ENCODE results near the gene HMGB1. TPM values are rescaled to one million over a fixed set of nuclear protein-coding genes. Genes with fewer than 3 reads are reported as not detected.

HMGB1 gene
- total and polyA plus RNA-seq, 2 of the 4 experiments (the other 2 are of a cell fraction): 185 to 276 TPM

DNA sequence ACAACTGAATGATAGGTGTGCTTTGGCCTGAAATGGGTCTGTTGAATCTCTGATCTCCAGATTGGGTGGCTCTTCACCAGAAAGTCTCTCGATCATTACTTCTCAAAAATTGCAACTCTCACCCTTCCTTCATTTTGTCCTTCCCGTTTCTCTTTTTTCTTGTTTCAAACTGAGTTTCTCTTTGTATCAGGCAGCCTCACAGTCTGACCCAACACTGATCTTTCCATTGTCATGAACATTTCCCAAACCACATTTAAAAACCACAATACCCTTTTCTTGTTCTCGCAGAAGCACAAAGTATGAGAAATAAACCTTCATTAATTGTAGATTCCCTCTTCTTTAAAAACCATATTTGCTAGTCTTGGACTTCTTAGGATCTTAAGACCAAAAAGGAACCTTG lies 33.6 kb upstream of the HMGB1 start:
- Histone ChIP-seq H2BK120ac (ENCODE audit: low read depth, low read length) (no peak overlapping the region), H4K20me1 (ENCODE audit: insufficient read depth, low read length) (no peaks in the 10 kb centered on the region), H3K4me3 (ENCODE audit: insufficient read depth, low read depth, low read length) (no peak overlapping the region), H4K5ac (ENCODE audit: low read depth, low read length) (no peak overlapping the region), H3K56ac (ENCODE audit: extremely low read depth, insufficient read depth, low read length) (no peak overlapping the region), H3K4me2 (ENCODE audit: low read depth, low read length) (no peak overlapping the region), H3K4me1 (ENCODE audit: control insufficient read depth, insufficient read depth, low read length) (no peaks in the 10 kb centered on the region), H3K79me1 (ENCODE audit: low read depth in 1 of 2, low read length in 2 of 2) (no peaks in the 10 kb centered on the region), H4K8ac (ENCODE audit: low read depth in 2 of 2, low read length in 2 of 2) (no peak overlapping the region), H3K27me3 (ENCODE audit: control insufficient read depth, insufficient read depth, low read length) (no peaks in the 10 kb centered on the region; the same call in 1 of the 2 replicates), H3K27ac (ENCODE audit: insufficient read depth, low read length) (no peak overlapping the region), H3K23ac (ENCODE audit: low read depth, low read length) (no peak overlapping the region), H4K91ac (ENCODE audit: insufficient read depth, low read depth, low read length) (no peak overlapping the region), H2AFZ (replicated peaks; ENCODE audit: low read length, poor library complexity) (no peak overlapping the region), H2BK20ac (ENCODE audit: low read depth, low read length) (no peak overlapping the region), H3K9ac (ENCODE audit: low read depth, low read length) (no peak overlapping the region), H2AK9ac (replicated peaks; ENCODE audit: low read depth, low read length, poor library complexity) (no peak overlapping the region), H3K14ac (replicated peaks; ENCODE audit: low read depth, low read length) (no peak overlapping the region), H2AK5ac (ENCODE audit: low read depth, low read length) (no peak overlapping the region), H3K9me1 (ENCODE audit: insufficient read depth, low read length) (no peaks in the 10 kb centered on the region; the same call in 1 of the 2 replicates), H3K36me3 (ENCODE audit: control insufficient read depth, insufficient read depth, low read length) (no peaks in the 10 kb centered on the region), H3K18ac (ENCODE audit: low read depth, low read length) (no peak overlapping the region), H2BK5ac (ENCODE audit: low read depth, low read length, poor library complexity, severe bottlenecking) (no peak overlapping the region), H3K4ac (ENCODE audit: low read depth, low read length) (no peak overlapping the region), H3K9me3 (ENCODE audit: control insufficient read depth, insufficient read depth, low read length) (no peaks in the 10 kb centered on the region), H2BK15ac (ENCODE audit: low read depth, low read length) (no peak overlapping the region)
- ChIA-PET CTCF (no interaction called here), POLR2A (ENCODE audit: unreplicated experiment) (no interaction called here)
- WGBS, 2 experiments (ENCODE audit: extremely low coverage in 2 of 2, insufficient read length in 1 of 2): 71% methylated on average over 1 of the region's 3 CpGs; no CpG with 5 or more reads in 1 of the 2 experiments
- in situ Hi-C loops (cut with MboI; ENCODE audit: low sequenced_read_pairs) (no loop called here), dilution Hi-C loops (cut with HindIII; ENCODE audit: low sequenced_read_pairs, unreplicated experiment) (no loop called here), intact Hi-C loops (cut with micrococcal nuclease) (no loop called here)
- no peak for DNase-seq
- ATAC-seq (ENCODE audit: low read depth): no peak
- BruUV-seq (replicated peaks): no TSS peak
- no peak for TF ChIP-seq RCOR1 (IDR thresholded peaks at IDR 0.05; ENCODE audit: insufficient replicate concordance, low read length)
- TF ChIP-seq ELK1 (IDR thresholded peaks at IDR 0.05; ENCODE audit: borderline replicate concordance, low read depth, low read length): no peak
- TF ChIP-seq, protein P1, sequence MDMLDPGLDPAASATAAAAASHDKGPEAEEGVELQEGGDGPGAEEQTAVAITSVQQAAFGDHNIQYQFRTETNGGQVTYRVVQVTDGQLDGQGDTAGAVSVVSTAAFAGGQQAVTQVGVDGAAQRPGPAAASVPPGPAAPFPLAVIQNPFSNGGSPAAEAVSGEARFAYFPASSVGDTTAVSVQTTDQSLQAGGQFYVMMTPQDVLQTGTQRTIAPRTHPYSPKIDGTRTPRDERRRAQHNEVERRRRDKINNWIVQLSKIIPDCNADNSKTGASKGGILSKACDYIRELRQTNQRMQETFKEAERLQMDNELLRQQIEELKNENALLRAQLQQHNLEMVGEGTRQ (IDR thresholded peaks at IDR 0.05; ENCODE audit: low read depth, low read length): no peak
- TF ChIP-seq, protein P2, sequence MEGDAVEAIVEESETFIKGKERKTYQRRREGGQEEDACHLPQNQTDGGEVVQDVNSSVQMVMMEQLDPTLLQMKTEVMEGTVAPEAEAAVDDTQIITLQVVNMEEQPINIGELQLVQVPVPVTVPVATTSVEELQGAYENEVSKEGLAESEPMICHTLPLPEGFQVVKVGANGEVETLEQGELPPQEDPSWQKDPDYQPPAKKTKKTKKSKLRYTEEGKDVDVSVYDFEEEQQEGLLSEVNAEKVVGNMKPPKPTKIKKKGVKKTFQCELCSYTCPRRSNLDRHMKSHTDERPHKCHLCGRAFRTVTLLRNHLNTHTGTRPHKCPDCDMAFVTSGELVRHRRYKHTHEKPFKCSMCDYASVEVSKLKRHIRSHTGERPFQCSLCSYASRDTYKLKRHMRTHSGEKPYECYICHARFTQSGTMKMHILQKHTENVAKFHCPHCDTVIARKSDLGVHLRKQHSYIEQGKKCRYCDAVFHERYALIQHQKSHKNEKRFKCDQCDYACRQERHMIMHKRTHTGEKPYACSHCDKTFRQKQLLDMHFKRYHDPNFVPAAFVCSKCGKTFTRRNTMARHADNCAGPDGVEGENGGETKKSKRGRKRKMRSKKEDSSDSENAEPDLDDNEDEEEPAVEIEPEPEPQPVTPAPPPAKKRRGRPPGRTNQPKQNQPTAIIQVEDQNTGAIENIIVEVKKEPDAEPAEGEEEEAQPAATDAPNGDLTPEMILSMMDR (conservative IDR thresholded peaks at IDR 0.05; ENCODE audit: low read depth, low read length): no peak
- no peak for TF ChIP-seq MAFK (IDR thresholded peaks at IDR 0.05; ENCODE audit: low read depth, low read length)
- TF ChIP-seq NFE2L2 (IDR thresholded peaks at IDR 0.05; ENCODE audit: low read depth, low read length): no peak
- TF ChIP-seq MXI1 (IDR thresholded peaks at IDR 0.05; ENCODE audit: borderline replicate concordance, low read depth, low read length): no peak
- no peak for TF ChIP-seq POLR2A (IDR thresholded peaks at IDR 0.05; ENCODE audit: low read depth, low read length)
- no peak for TF ChIP-seq CHD1 (IDR thresholded peaks at IDR 0.05; ENCODE audit: low read depth, low read length)
- TF ChIP-seq CEBPB (IDR thresholded peaks at IDR 0.05; ENCODE audit: low read depth, low read length): no peak
- TF ChIP-seq MAZ (IDR thresholded peaks at IDR 0.05; ENCODE audit: borderline replicate concordance, low read depth, low read length): no peak
- no peak for TF ChIP-seq SMC3 (IDR thresholded peaks at IDR 0.05; ENCODE audit: low read depth, low read length)
- no peak for TF ChIP-seq RFX5 (IDR thresholded peaks at IDR 0.05; ENCODE audit: low read depth, low read length)
- TF ChIP-seq RAD21 (IDR thresholded peaks at IDR 0.05; ENCODE audit: low read length): no peak
